ENCODE data around the gene DNAH7. TPM values are rescaled to one million over a fixed set of nuclear protein-coding genes. Genes with fewer than 3 reads are reported as not detected.

The DNAH7 gene
- total and polyA plus RNA-seq, 2 of the 8 experiments (the other 6 are each of a cell fraction or from before 2014, with no cell fraction given) = 0.07 to 0.08 TPM

DNA sequence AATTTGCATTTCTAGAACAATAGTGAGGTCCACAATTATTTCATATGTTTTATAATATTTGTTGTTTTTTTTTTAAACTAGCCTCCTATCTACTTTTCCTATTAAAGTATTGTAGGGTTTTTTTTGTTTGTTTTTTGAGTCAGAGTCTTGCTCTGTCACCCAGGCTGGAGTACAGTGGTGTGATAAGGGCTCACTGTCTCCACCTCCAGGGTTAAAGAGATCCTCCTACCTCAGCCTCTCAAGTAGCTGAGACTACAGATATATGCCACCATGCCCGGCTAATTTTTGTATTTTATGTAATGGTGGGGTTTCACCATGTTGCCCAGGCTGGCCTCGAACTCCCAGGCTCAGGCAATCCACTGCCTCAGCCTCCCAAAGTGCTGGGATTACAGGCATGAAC, 289.1 kb downstream of the DNAH7 start:
- H3K4ac ChIP-seq (replicated peaks; ENCODE audit: insufficient read length, low read depth, low read length) = no peak overlapping the region
- H4K20me1 ChIP-seq (replicated peaks in 1 of 2; ENCODE audit: control insufficient read depth in 1 of 2, insufficient read depth in 2 of 2, low read length in 2 of 2) = no peaks in the 10 kb centered on the region
- ChIA-PET CTCF (ENCODE audit: partially characterized antibody) (interaction anchor here (0.7 to 1.3 kb wide), 3 partner anchors 107 to 1140 kb away, joined by 3 read pairs; partner anchors contain the start of gene DNAH7), POLR2A (ENCODE audit: partially characterized antibody) (no interaction called here)
- peaks cover 0 to 2% (median 0%) of the 10 kb centered on the region in 4 experiments; a peak in 1 of 7 replicates for H3K4me1 ChIP-seq (replicated peaks in 1 of 4; ENCODE audit: control insufficient read depth in 3 of 4, insufficient read depth in 4 of 4, low read length in 3 of 4)
- H2BK15ac ChIP-seq (ENCODE audit: low read length) = no peak overlapping the region
- no peak overlapping the region for H3K14ac ChIP-seq (ENCODE audit: insufficient read length)
- no peak overlapping the region for H3K18ac ChIP-seq (ENCODE audit: extremely low read depth, low read length)
- no peaks in the 10 kb centered on the region for H3K79me2 ChIP-seq (ENCODE audit: control insufficient read depth in 1 of 2, insufficient read depth in 2 of 2, low read length in 2 of 2)
- no peak overlapping the region for H3K4me3 ChIP-seq (ENCODE audit: extremely low read depth in 1 of 4, insufficient read depth in 2 of 4, low read depth in 3 of 4, low read length in 4 of 4)
- H3K56ac ChIP-seq (replicated peaks; ENCODE audit: insufficient read length, low read depth, low read length) = no peak overlapping the region
- H4K8ac ChIP-seq (ENCODE audit: extremely low read depth, insufficient read depth, low read length) = no peak overlapping the region
- no peaks in the 10 kb centered on the region for H3K27me3 ChIP-seq (replicated peaks in 1 of 4; ENCODE audit: control insufficient read depth in 3 of 4, extremely low read depth in 1 of 4, insufficient read depth in 3 of 4, low read length in 3 of 4)
- no peak overlapping the region for H2BK5ac ChIP-seq (ENCODE audit: low read depth, low read length)
- peak in 1 of 2 experiments; percentile 15; a peak in 1 of 4 replicates for TF ChIP-seq RAD21 (IDR thresholded peaks at IDR 0.05 in 1 of 2, conservative IDR thresholded peaks at IDR 0.05 in 1 of 2; ENCODE audit: low read depth in 2 of 2, low read length in 2 of 2)
- TF ChIP-seq SIRT6 (IDR thresholded peaks at IDR 0.05; ENCODE audit: low read length) = no peak
- no peak for TF ChIP-seq SIX5 (IDR thresholded peaks at IDR 0.05; ENCODE audit: low read depth, low read length)
- no peak for TF ChIP-seq GABPA (IDR thresholded peaks at IDR 0.05; ENCODE audit: borderline replicate concordance, insufficient read depth, low read length)
- no peak for TF ChIP-seq JUN (IDR thresholded peaks at IDR 0.05; ENCODE audit: low read depth, low read length)
- no peak overlapping the region for H2BK20ac ChIP-seq (ENCODE audit: low read length)
- H2BK12ac ChIP-seq (ENCODE audit: low read depth, low read length) = no peak overlapping the region
- no peak overlapping the region for H4K91ac ChIP-seq (replicated peaks; ENCODE audit: insufficient read length, low read length)
- H2AK5ac ChIP-seq (ENCODE audit: low read depth, low read length) = no peak overlapping the region
- no peaks in the 10 kb centered on the region for H3K79me1 ChIP-seq (ENCODE audit: low read depth, low read length)
- H3K9ac ChIP-seq (replicated peaks in 1 of 4; ENCODE audit: extremely low read depth in 1 of 4, low read depth in 3 of 4, low read length in 3 of 4) = no peak overlapping the region
- no peak overlapping the region for H3K23ac ChIP-seq (ENCODE audit: insufficient read length)
- H3K23me2 ChIP-seq (ENCODE audit: low read depth, low read length) = no peaks in the 10 kb centered on the region
- no peak overlapping the region for H4K5ac ChIP-seq (ENCODE audit: insufficient read length, low read depth, low read length)
- no peak for DNase-seq (ENCODE audit: low read depth in 1 of 2, low spot score in 2 of 2)
- 85% methylated on average over 2 of the region's 2 CpGs; no CpG with 5 or more reads in 1 of the 2 experiments for WGBS, 2 experiments (ENCODE audit: extremely low coverage in 1 of 2, insufficient coverage in 1 of 2, insufficient read length in 1 of 2, insufficient replicate concordance in 2 of 2, low coverage in 1 of 2, low lambda C conversion rate in 2 of 2, missing lambda C conversion rate in 1 of 2)
- no peaks in the 10 kb centered on the region for H3K9me3 ChIP-seq (ENCODE audit: insufficient read depth in 2 of 2, low read depth in 1 of 2, low read length in 1 of 2)
- H3K36me3 ChIP-seq (ENCODE audit: control insufficient read depth in 2 of 4, insufficient read depth in 4 of 4, low read length in 3 of 4) = no peaks in the 10 kb centered on the region
- no peak overlapping the region for H2AFZ ChIP-seq (ENCODE audit: low read length)
- H2BK120ac ChIP-seq (replicated peaks; ENCODE audit: low read depth, low read length) = no peak overlapping the region
- no peak for FAIRE-seq
- no peak overlapping the region for H3K27ac ChIP-seq (ENCODE audit: low read depth, low read length)
- H3K4me2 ChIP-seq (ENCODE audit: insufficient read depth in 1 of 2, low read depth in 2 of 2, low read length in 2 of 2) = no peak overlapping the region
